Right lung (tissue), 5 donors: ENCODE results near the gene RAMACL. TPM values are rescaled to one million over a fixed set of nuclear protein-coding genes. Genes with fewer than 3 reads are reported as not detected.
"Not testable (repeated sequence)": the region's sequence is repeated elsewhere in the genome, so short reads cannot be mapped to it uniquely, and the experiment has no call there.

Experiments
- DNase-seq, 2 donors: peaks; one replicate each; pipeline ENCODE4 v3.0.0-alpha.2; 2013
- polyA plus RNA-seq, 5 donors: library from polyadenylated mRNA; unstranded; fragments of 120-200 nt; gene quantifications; one replicate each; pipeline versions ENCODE4 v1.2.1 to v1.2.3, GENCODE V29; 2013; ENCODE audit warnings: inconsistent platforms in 1 of 5, low replicate concordance in 1 of 5; ENCODE audit not compliant: insufficient read length in 5 of 5, insufficient read depth in 1 of 5

The RAMACL gene
- polyA plus RNA-seq, 5 donors, result 0.21 to 0.40 (median 0.36) TPM

DNA sequence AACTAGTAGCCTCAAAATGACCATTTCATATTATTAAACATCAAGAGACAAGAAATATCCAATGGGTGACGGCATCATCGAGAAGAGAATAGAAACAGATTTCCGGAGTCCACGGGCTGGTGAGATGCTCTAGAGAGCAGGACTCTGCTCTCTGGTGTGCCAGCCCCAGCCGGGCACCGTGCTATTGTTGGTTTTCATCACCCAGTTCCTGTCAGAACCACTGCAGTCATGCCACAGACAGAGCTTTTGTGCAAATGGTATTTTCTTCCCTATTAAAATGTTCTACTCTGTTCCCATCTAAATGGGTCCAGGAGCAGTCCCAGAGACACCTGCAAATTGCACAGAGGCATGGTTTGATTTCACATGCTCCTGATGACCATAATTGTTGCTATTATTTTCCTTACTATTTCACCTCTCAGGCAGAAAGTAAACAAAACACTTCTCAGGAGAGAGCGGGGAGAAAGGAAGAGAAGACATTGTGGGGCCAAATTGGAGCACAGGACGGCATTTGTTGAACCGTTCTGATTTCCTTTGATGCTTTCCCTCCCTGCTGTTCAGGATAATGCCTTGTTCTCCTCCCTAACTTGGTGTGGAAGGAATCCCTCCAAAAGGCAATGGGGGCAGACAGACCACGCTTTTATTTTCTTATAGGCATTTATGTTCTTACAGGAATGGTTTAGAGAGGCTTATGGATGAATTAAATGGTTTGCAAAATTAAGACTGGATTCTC lies 11.4 kb upstream of the RAMACL start:
- DNase-seq, result no peak

DNA sequence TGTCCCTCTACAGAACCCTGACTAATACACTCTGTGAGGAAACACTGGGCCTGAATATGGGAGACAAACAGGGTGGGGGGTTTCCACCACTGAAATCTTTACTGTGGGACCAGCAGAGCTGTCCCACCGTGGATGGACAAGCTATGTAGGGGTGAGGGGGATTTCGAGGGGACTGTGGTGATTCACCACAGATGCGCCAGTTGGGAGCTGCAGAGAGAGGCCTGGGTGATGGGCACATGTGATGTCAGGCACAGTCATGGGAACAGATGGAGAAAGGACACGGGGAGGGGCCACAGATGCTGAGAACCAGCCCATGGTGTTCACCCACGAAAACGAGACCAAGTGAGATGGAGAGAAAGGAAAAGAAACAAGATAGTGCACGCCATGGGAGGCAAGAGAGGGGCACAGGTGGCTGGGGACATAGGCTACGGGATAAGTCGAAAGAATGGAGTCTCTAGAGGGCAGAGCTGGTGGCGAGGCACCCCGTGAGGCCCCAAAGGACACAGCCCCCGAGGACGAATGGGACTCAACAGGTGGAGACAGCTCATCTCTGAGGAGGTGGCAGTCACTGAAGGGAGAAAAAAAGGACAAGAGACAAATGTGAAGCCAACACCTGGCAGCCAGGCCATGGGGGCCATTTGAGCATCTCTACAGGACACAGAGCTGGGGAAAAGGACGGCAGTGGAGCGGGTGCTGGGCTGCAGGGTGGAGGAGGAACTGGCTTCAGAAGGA lies 10.5 kb upstream of the RAMACL start:
- no peak for DNase-seq

DNA sequence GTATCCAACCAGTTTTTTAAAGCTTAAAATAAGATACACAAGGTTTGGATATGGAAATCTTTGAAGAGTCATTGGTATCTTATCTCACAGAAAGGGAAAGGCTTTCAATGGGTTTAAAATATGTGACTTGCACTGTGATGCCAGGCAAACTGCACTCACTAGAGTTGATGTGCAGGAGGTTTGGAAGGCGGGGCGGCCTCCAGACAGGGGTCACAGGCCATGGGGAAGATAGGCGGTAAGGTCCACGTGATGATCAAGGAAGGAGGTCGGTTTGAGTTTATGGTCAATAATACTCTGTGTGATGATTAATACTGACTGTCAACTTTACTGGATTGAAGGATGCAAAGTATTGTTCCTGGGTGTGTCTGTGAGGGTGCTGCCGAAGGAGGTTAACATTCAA lies 9.5 kb upstream of the RAMACL start:
- no peak for DNase-seq

DNA sequence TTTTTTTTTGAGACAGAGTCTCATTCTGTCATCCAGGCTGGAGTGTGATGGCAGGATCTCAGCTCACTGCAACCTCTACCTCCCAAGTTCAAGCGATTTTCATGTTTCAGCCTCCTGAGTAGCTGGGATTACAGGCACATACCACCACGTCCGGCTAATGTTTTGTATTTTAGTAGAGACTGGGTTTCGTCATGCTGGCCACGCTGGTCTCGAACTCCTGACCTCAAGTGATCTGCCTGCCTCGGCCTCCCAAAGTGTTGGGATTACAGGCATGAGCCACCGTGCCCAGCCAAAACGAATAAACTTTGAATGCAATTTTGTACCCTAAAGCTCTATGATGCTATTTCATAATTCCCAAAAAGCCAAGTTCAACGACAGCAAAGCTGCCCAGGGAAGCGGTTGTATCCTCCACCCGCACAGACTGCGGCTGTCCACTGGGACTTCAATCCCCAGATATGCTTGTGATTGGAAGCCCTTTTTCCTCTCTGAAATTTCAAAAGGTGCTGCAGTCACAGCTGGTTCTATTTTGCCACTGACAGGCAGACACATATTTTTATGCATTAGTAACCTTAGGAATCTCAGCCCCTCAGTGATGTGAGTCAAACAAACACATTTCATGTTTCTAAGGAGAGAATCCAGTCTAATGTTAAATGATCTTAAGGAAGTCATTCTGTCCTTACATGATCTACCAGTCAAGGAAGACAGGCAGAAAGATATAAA lies 8.7 kb upstream of the RAMACL start:
- DNase-seq, result no peak

DNA sequence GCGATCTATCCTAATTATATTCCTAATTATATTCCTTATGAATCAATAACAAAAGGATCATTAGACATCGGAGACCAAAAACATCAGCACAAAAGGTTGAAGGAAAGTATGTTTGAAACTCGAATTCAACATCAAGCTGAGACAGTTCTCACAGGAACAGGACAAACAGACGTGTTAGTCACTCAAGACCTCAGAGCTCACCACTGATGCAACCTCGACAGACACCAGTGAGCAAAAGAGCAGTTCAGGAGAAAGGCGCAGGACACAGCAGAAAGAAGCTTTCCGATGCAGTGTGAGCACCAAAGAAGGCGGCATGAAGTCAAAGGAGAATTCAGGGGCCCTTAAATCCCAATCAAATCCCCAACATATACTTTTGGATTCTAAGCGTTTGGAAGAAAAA lies 6.3 kb upstream of the RAMACL start:
- no peak for DNase-seq

DNA sequence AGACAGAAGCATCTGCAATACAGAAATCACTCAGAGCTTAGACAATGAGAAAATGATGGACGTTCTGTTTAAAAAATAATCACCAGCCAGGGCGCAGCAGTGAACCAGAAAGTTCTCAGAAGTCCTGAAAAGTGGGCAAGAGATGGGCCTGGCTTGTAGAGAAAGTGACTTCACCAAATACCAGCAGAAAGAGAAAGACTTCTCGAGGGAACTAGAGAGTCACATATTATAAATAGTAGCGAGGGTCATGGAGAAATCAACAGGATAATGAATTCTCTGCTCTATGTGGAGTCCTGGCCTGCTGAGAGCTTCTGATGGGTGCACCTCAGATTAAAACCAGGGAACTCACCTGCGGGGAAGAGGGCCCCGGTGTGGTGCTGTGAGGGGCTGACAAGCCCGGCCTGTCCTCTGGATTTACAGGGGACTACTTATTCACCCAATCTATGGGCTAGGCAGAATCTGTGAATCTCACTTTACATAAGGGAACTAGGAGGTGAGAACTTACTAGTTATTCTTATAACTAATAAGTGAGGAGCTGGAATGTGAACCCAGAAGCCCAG lies 5.6 kb upstream of the RAMACL start:
- DNase-seq, result no peak

DNA sequence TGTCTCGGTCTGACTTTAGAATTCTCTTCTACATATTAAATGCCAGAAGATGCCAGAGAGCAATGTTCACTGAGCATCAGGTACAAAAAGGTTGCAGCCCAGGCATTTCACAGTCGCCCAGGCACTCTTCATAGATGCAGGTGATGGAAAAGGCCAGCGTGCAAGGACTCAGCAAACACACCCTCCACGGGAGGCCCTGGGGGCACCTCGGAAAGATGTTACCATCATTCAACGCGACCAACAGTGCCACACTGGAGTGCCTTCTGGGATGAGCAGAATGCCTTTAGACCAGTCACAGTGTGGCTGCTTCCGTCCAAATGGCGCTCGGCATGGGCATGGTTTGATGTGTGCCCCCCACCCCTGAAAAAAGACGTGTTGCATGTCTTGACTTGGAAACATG lies 4.5 kb upstream of the RAMACL start:
- no peak for DNase-seq

DNA sequence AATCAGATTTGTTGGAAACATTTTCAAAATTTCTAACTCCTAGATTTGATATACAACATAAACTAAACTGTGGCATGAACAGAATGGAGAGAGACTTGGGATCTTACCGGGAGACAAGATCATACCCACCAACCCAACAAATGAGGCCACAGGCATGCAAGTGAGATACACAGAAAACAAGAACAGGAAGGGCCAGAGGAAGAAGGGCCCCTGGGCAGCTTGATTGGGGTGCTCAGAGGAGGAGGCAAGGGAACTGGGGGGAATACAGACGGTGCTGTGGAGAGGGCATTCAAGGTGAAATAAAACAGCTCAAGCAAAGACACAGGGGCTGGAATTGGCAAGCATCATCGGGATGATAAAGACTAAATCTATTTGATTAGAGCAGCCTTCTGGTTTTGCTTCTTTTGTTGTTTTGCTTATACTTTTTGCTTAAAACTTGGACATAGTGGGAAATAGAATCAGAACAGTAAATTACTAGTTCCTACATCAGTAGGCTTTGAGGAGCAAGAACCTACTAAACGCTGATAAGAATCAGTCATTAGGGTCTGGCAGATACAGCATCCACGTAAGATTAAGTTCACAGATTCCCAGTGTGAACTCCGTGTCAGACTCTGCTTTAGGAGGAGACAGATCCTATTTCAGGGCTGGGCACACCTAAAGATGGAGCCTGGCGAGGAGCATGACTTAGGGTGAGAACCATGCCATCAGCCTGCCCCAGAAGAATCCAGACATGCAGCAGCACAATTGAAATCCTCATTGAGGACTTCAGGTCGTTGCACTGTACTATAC lies 3.5 kb upstream of the RAMACL start:
- DNase-seq, result no peak

DNA sequence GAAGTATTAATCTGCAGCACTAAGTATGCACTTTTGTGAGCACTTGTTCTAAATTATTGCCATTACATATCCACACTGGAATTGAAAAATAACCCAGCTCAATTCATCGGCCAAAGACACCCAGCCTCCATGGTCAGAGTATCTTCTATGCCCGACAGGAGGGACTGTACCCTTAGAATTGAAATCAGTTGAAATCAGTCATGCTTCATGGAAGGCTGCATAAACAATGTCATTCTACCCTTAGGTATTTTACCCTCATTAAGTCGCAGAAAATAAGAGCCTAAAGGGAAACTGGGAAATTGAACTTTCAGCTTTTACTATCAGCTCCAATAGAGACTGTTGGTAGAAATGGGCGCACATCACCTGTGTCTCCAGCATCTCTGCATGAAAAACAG lies 2.9 kb upstream of the RAMACL start:
- no peak for DNase-seq

DNA sequence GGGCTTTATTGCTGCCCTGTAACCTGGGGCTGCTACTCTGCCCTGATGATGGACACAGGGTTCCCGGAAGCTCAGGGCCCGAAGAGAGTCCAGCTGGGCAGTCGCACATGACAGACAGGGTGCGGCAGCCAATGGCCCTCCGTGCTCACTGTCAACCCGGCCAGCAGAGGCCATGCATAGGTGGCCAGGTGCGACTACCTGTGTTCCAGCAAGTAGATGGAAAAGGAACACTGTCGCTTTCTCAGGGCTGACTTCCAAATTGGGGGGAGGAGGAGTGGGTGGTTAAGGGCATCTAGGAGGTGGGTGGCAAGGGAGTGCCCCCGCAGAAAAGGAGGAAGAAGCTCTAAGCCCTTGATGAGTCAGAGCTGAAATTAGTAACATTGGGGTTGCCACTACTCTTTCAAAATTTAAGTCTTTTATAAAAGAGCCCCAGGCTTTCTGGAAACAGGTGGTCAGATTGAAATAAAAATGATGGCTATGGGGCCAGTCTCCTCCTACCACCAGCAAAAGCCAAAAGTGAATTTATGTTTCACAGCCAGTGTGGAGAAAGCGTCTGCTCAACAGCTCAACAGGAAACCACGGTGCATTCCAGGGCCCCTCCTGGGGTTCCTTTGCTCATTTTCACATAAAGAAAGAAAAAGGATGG lies 2.3 kb upstream of the RAMACL start:
- DNase-seq, result no peak

DNA sequence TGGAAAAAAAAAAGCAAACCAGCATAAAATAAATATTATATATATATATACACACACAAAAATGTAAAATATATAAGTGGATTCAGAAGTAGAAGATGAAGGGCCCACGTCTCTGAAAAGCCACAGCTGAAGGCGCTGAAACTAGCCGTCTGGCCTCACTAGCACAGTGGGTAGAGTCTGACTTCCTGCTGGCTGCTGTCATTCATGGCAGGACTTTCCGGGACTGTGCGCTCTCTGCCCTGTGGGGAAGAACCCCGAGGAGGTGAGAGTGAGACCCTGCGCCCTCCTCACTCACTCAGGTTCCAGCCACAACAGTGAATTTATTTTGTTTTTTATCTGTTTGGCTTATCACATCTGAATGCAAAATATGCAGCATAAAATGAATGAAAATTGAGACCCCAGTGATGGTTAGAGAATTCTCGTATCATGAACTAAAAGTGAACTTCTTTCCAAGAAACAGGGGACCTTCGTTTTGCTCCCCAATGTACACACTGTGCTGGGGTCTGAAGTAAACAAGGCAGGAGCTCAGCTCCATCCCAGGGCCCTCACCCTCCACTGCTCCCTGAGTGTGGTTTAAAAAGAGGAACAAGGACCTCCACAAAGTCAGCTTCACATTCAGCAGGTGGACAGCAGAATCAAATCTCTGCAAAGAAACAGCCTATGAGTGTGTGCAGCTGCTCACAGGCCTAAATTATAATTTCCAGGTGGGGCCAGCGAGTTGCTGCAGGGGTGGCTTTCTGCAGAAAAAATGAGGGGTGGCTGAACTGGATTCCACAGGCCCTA lies 1.3 kb upstream of the RAMACL start:
- DNase-seq, result no peak

DNA sequence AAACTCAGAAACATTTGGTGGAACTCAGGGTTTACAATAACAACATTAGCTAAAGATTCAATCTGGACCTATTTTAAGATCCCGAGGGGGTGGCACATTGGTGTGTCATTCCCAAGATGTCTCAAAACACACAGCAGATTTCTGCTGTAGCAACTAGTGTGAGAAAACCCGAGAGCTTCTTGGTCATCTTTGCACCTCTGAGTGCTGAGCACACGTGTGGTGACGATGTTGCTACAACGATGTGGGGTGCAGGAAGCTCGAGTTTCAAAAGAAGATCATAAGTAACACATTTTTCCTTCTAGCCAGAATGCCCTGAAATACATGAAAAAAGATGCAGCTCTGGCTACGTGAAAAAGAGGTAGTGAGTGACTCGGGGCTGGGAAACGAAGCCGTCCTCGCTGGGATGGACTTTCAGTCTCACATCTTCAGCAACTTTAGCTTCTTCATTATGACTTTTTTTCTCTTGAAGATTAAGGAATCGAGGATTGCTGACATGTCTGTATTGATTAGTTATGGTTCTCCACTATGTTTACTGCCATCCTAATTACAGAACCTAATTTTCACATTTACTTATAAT lies 1.5 kb downstream of the RAMACL start:
- DNase-seq, result no peak

DNA sequence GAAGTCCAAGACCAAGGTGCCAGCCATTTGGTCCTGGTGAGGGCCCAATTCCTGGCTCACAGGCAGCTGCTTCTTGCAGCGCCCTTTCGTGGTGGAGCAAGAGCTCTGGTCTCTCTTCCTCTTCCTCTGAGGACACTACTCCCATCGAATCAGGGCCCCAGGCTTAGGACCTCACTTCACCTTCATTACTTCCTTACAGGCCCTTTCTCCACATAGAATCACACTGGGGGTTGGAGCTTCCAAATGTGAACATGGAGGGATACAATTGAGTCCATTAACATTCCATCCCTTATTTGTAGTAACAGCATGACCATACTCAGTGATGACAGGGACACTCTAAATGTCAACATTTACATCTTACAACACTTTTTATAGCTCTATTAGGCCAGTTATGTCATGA lies 2.3 kb downstream of the RAMACL start:
- no peak for DNase-seq

DNA sequence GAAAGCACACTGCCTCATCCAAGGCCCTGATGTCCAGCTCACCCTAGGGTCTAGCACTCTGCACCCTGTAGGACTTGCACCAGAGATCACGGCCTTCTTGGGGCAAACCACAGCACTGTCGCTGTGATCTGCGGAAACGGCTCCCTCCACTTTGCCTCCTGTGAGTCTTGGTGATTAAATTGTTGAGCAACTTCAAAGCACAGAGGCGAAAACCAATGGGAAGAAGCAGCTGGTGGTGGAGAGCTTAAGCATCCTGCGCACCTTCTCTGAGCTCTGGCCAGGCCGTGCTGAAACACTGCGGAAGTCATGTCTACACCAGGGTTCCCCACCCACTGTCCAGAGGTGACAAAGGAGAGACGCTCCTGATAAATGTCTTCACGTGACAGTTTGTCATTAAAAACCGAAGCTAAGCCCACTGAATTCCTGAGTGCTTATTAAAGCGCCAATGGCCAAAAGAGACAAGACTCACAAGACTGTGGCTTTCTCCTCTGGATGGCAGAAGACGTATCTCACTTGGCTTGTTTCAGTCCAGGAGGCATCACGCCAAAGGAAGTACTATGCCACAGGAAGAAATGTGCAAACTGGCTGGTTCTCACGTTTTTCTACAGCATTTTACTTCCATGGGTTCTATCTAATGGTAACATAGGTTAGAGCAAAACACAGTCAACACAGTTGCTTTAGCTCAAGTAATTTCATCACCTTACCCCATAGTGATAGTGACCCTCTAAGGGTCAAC lies 3.1 kb downstream of the RAMACL start:
- DNase-seq, result no peak

DNA sequence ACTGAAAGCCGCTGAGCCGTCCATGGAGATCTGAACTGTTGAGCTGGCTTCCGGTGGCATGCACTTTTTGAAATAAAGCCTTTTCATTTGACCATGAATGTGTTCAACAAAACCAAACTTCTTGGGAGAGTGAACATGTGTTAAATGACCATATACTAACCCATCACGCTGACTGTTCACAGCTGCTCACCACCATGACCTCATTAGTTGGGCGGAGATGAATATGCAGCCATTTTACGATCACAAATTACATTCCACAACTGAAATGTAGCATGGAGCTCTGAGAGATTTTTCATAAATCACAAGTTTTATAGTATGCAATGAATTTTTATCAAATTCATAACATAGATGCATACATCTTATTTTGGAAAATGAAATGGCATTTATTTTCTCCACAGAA lies 4.2 kb downstream of the RAMACL start:
- DNase-seq, result no peak

DNA sequence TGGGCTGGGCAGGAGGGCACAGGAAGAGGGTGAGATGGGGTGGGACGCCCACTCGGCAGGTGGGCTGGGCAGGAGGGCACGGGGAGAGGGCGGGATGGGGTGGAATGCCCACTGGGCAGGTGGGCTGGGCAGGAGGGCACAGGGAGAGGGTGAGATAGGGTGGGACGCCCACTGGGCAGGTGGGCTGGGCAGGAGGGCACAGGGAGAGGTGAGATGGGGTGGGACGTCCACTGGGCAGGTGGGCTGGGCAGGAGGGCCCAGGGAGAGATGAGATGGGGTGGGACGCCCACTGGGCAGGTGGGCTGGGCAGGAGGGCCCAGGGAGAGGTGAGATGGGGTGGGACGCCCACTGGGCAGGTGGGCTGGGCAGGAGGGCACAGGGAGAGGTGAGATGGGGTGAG lies 4.7 kb downstream of the RAMACL start:
- DNase-seq, result not testable (repeated sequence)

DNA sequence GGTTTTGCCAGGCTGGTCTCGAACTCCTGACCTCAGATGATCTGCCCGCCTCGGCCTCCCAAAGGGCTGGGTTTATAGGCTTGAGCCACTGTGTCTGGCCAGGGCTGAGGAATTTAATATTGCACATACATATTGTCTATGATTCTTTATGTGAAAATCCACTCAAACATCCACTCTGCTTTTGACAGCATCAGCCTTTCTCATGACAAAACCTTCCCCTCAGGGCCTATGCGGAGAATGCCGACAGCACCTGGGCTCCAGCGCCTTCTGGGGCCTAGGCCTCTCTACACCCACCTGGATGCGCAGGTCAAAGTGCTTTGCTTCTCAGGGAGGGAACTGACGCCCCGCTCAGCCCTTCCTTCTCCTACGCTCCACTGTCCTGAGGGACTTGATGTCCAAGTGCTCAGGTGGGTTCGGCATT lies 5.4 kb downstream of the RAMACL start:
- no peak for DNase-seq

DNA sequence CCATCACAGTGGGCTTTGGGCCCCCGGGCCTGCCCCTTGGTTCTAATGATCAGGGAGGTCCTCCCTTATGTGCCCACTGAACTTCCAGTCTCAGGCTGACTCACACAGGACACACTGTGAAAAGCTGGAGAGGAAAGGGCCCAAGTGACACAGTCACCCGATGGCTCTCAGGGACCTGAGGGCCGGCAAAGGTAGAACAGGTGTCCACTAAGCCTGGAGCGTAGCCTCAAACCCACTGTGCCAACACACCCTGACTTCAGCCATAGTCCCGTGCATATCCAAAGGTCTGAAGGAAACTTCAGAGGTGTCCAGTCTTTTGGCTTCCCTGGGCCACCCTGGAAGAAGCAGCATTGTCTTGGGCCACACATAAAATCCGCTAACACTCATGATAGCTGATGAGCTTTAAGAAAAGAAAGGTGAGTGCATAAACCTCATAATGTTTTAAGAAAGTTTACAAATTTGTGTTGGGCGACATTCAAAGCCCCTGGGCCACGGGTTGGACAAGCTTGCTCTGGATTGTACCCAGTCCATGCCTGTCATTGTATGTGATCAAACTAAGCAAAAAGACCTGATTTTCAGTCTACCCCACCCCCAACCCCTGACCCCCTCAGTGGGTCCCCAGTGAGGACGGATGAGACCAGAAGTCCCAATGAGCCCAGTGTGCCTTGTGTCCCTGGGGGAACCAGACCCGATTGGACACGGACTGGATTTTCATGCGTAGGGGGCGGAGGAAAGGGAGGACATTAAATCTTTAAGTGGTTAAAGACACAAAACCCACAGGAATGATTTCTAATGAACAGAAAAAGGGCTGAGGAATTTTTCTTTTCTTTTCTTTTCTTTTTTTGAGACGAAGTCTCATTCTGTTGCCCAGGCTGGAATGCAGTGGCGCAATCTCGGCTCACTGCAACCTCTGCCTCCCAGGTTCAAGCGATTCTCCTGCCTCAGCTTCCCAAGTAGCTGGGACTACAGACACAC lies 6.1 kb downstream of the RAMACL start:
- no peak for DNase-seq
